ENCODE measurements around the gene SH3RF3. TPM values are rescaled to one million over a fixed set of nuclear protein-coding genes. Genes with fewer than 3 reads are reported as not detected.

The SH3RF3 gene
- total RNA-seq, 4 donors from 2014 or later, result 5.3 to 10.0 (median 8.0) TPM

DNA sequence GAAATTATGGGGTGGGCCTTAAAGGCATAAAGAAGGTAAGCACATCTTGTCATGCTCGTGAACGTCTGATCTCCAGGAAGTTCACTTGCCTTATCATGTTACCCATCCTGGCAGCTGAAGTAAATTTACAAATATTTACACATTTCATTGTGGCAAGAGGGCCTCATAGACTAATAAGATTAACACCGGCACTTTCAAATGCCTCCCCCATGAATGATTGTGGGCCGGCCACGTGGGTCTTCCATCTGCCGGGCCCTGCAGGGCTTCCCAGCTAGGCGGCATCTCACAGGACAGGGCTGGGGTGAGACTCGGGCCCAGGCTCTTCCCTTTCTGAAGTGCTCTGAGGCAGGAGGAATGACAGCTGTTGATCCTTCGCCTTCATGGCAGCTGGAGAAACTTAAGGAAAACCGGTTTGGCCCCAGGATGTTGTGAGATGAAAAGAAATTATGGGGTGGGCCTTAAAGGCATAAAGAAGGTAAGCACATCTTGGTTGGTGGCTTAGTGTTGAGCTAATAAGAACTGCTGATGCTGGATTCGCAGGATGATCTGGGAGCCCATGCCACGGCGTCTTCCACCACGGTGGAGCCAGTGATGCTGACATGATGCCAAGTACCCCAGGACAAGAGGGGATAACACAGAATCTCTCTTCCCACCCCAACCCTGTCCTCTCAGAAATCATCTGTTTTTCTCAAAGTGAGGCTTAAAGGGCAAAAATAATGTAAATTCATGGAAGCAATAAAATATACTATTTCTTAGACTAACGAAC, 308.5 kb downstream of the SH3RF3 start:
- TF ChIP-seq, protein P1, sequence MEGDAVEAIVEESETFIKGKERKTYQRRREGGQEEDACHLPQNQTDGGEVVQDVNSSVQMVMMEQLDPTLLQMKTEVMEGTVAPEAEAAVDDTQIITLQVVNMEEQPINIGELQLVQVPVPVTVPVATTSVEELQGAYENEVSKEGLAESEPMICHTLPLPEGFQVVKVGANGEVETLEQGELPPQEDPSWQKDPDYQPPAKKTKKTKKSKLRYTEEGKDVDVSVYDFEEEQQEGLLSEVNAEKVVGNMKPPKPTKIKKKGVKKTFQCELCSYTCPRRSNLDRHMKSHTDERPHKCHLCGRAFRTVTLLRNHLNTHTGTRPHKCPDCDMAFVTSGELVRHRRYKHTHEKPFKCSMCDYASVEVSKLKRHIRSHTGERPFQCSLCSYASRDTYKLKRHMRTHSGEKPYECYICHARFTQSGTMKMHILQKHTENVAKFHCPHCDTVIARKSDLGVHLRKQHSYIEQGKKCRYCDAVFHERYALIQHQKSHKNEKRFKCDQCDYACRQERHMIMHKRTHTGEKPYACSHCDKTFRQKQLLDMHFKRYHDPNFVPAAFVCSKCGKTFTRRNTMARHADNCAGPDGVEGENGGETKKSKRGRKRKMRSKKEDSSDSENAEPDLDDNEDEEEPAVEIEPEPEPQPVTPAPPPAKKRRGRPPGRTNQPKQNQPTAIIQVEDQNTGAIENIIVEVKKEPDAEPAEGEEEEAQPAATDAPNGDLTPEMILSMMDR (IDR thresholded peaks at IDR 0.05; ENCODE audit: low read depth), result no peak

DNA sequence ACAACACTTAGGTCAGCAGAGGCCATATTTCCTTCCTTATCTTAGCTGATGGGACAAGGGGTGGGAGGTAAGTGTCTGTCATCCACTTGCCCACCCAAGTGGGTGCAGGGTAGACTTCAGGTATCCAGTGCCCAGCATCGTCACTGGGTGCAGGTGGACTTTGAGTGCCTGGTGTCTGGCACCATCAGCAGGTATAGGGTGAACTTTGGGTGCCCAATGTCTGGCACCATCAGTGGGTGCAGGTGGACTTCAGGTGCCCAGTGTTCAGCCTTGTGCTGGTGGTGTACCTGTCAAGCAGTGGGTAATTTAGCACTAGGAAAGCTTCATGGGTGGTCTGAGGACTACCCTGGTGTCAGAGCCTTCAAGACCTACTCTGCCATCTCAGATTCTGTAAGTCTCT, 309.1 kb downstream of the SH3RF3 start:
- TF ChIP-seq, protein P1 (IDR thresholded peaks at IDR 0.05; ENCODE audit: low read depth), result no peak

DNA sequence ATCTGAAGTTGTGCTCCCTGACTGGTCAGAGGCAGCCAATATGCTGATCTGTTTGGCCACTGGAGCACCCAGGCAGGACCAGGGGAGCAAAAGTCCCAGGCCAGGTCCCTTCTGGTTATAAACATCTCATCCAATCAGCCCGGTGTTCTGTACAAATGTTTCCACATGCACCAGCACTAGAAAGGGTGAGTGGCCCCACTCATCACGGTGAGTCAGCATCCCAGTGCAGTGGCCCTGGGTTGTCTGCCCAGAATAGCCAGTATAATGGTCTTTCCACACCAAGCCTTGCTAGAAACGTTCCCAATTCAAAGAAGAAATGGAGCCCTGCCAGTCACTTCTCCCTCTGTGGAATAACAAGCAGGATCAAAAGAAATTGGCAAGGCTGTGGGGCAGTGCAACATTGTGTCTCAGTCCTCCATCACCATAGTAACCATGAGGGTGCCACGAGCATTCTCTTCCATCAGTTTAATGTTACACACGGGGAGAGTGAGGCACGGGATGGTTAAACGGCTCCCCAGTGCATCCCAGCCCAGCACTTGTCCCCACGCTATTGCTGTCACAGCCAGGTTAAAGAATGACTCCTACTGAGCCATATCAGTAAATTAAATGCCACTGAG, 309.9 kb downstream of the SH3RF3 start:
- TF ChIP-seq, protein P1 (IDR thresholded peaks at IDR 0.05; ENCODE audit: low read depth), result no peak

DNA sequence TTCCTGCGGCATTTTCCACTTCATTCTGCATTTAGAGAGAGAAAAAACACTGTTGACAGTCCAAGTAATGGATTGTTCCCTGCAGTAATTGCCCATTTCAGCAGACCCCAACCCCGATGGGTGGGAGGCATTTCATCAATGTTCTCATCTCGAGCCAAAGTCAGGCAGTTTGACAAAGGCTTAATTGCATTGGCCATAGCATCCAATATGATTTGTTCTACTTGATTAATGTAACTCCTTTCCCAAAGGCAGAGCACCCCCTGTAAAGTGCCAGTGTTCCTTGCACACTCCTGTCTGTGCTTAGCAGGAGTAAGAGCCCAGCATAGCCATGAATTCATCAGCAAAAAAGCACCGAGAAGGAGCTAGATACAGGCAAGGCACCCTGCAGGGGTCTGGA, 310.4 kb downstream of the SH3RF3 start:
- TF ChIP-seq, protein P1 (IDR thresholded peaks at IDR 0.05; ENCODE audit: low read depth), result no peak

DNA sequence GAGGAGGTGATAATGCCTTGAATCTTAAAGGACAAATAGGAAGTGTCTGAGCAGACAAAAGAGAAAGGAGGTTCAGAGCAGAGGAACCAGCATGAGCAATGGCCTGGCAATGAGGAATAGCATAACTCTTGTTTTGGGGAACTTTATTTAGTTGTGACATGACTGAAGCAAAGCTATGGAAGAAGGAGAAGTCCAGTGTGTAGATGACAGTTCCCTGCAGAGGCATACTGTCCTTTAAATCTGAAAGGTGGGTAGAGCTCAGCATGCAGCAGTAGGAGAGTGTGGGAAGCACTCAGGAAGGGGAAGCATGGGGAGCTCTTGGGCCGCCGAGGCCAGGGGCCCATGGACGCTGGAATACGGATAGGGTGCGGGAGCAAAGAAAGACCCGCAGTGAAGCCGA, 311.0 kb downstream of the SH3RF3 start:
- TF ChIP-seq, protein P1 (IDR thresholded peaks at IDR 0.05; ENCODE audit: low read depth), result no peak

DNA sequence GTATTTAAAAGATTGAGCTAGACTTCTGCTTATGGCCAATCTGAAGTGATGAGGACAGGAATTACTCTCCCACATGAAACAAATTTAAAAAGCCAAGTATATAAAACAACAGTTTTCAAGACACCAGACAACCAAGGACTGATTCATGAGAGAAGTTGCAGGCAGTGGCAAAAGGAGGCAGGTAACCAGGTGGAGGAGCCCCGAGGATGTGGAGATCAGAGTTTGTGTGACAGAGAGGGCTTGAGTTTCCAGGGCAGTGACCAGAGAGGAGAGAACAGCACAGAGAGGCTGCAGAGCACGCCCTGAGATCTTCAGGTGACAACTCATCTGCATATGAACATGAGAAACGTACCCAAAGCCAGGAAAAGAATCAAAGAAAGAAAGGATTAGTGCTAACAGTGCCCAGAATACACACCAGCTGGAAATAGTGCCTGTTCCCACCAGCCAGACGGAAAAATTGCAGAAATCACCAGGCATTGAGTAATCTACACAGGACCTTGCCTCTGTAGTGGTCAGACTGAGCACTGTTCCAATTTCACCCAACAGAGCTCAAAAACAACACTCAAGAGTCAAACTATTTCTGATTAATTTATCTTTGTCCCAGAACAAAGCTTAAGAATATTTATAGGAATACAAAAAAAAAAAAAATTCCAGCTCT, 311.6 kb downstream of the SH3RF3 start:
- TF ChIP-seq, protein P1 (IDR thresholded peaks at IDR 0.05; ENCODE audit: low read depth), result no peak

DNA sequence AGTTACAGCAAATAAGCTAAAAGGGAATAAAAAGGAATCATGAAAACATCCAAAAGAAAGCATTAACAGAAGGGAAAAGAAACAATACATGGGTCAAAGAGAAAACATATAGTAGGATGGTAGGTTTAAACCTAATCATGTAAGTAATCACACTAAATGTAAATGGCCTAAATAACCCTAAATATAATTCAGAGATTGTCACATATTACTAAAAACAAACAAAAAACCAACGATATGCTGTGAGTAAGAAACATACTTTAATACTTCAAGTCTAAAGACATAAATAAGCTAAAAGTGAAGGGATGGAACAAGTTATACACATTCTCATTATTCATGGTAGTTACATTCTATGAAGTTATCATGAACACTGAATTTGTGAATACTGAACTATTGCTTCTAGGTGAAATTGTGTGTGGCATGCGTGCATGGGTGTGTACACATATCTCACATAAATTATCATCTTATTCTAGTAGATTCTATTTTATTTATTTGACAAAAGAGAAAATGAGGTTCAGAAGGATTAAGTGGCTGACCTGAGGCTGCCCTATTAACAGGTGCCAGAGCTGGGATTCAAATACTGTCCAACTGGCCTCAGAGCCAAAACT, 313.8 kb downstream of the SH3RF3 start:
- TF ChIP-seq, protein P1 (IDR thresholded peaks at IDR 0.05; ENCODE audit: low read depth), result no peak
